HG02571 (cell line): ENCODE data around the gene AKR1D1.
"Not testable (repeated sequence)": the region's sequence is repeated elsewhere in the genome, so short reads cannot be mapped to it uniquely, and the experiment has no call there.

ENCODE experiments used
- ATAC-seq: cut with Tn5 transposase; IDR thresholded peaks from one replicate; pipeline ENCODE4 v1.9.1; 2021; ENCODE audit warnings: mild to moderate bottlenecking, moderate library complexity; ENCODE audit not compliant: unreplicated experiment

AKR1D1 gene

GRCh38 chr7:138120140-138120827 lies 44.0 kb downstream of the AKR1D1 start:
- no peak for ATAC-seq

- ATAC-seq, result no peak
Observed at GRCh38 chr7:138122162-138122561, 45.9 kb downstream of the AKR1D1 start.

GRCh38 chr7:138125119-138125518 lies 48.9 kb downstream of the AKR1D1 start:
- ATAC-seq, result no peak

DNA sequence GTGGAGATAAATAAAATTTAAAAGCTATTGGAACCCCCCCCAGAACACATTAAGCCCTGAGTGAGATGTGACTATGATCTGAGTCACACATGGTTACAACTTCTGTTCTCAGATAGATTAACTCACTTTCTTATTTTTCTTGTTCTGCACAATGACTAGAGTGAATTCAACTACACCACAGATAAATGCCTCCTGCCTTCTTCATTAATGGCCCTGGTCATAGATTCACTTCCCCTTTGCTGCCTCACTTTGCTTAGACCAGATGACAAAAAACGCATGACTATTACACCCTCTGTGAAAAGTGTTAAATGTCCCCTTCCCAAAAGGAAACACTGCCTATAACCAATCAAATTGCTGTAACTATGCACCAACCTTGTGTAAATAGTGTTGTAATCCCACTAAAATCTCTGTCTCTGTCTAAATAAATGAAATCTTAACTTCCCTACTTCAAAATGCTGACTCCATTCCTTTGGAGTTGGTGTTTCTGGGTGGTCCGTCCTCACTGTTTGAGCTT lies 49.4 kb downstream of the AKR1D1 start:
- ATAC-seq, result no peak

- no peak for ATAC-seq
Observed at GRCh38 chr7:138126928-138127327, 50.7 kb downstream of the AKR1D1 start.

- ATAC-seq, result no peak
Observed at GRCh38 chr7:138127996-138128395, 51.7 kb downstream of the AKR1D1 start.

DNA sequence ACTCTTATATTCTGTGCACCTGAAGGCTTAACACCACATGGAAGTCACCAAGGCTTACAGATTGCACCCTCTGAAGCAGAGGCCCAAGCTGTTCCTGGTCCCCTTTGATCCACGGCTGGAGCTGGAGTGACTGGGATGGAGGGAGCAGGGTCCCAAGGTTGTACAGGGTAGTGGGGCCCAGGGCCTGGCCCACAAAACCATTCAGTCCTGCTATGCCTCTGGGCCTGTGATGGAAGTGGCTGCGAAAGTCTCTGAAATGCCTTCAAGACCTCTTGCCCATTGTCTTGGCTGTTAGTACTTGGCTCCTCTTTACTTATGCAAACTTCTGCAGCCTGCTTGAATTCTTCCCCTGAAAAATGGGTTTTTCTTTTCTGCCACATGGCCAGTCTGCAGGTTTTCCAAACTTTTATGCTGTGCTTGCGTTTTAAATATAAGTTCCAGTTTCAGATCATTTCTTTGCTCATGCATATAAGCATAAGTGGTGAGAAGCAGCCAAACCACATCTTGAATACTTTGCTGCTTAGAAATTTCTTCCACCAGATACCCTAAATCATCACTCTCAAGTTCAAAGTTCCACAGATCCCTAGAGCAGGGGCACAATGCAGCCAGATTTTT lies 53.4 kb downstream of the AKR1D1 start:
- no peak for ATAC-seq

GRCh38 chr7:138137423-138138171 lies 61.3 kb downstream of the AKR1D1 start:
- ATAC-seq, result no peak

DNA sequence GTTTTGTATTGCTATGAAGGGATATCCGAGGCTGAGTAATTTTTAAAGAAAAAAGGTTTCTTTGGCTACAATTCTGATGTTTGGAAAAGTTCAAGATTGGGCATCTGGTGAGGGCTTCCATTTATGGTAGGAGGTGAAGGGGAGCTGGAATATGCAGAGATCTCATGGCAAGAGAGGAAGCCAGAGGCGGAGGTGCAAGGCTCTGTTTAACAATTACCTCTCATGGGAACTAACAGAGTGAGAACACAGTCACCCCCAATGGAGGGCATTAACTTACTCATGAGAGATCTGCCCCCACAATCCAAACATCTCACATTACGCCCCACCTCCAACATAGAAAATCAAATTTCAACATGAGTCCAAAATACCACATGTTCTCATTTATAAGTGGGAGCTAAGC lies 62.0 kb downstream of the AKR1D1 start:
- ATAC-seq, result no peak

- ATAC-seq, result no peak
Observed at GRCh38 chr7:138142583-138143201, 66.4 kb downstream of the AKR1D1 start.

DNA sequence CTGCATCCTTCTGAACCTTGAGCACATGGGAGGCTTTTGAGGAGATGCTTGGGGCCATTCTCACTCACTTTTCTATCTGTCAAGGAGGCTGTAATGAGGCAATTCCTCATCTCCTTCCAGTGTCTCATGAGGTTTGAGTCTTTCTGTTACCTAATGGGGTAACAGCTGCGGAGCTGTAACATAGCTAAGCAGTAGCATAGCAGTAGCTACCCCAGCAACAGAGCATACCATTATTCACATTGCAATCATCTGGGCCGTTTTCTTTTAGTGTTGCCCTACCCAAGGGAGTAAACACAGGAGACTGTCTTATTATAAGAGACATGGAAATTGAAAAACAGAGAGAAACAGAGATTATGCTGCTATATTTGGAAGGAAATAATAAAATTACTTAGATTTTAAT lies 68.7 kb downstream of the AKR1D1 start:
- no peak for ATAC-seq

- ATAC-seq, result not testable (repeated sequence)
Observed at GRCh38 chr7:138146221-138146620, 70.0 kb downstream of the AKR1D1 start.

DNA sequence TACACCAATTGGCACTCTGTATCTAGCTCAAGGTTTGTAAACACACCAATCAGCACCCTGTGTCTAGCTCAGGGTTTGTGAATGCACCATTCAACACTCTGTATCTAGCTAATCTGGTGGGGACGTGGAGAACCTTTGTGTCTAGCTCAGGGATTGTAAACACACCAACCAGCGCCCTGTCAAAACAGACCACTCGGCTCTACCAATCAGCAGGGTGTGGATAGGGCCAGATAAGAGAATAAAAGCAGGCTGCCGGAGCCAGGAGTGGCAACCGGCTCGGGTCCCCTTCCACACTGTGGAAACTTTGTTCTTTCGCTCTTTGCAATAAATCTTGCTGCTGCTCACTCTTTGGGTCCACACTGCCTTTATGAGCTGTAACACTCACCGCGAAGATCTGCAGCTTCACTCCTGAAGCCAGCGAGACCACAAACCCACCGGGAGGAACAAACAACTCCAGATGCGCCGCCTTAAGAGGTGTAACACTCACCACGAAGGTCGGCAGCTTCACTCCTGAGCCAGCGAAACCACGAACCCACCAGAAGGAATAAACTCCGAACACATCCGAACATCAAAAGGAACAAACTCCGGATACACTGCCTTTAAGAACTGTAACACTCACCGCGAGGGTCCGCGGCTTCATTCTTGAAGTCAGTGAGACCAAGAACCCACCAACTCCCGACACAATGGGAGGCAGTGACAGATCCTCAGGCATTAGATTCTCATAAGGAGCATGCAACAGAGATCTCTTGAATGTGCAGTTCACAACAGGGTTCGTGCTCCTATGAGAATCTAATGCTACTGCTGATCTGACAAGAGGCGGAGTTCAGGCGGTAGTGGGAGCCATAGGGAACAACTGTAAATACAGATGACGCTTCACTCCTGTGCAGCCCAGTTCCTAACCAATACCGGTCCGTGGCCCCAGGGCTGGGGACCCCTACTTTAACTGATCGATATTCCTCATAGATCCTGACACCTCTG lies 70.8 kb downstream of the AKR1D1 start:
- not testable (repeated sequence) for ATAC-seq

GRCh38 chr7:138151731-138152577 lies 75.7 kb downstream of the AKR1D1 start:
- ATAC-seq, result no peak

- no peak for ATAC-seq
Observed at GRCh38 chr7:138154661-138155060, 78.4 kb downstream of the AKR1D1 start.

GRCh38 chr7:138157702-138158101 lies 81.4 kb downstream of the AKR1D1 start:
- no peak for ATAC-seq

GRCh38 chr7:138158739-138159528 lies 82.7 kb downstream of the AKR1D1 start:
- no peak for ATAC-seq

DNA sequence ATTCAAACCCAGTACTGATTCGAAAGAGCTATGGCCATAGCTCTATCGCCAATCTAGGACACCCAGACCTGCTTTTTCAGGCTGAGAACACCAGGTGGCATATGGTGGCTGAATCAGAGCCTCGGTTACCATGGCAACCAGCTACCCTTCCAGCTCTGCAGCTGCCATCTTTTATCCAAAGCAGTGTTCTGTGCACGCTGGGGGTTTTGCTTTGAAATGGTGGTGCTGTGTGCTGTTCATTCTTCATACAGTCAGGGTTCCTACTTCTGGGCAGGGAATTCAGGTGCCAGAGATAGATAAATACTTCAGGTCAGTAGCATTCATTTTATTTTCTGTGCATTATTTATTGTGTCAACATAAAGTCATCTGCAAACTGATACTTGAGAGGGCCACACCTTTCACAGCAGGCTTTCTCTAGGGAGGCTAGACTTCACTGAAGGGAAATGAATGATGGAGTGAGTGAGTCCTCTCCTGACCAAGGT lies 85.4 kb downstream of the AKR1D1 start:
- peak; percentile 100 for ATAC-seq
